Large intestine (tissue), 3 donors: ENCODE measurements around the gene TTC39C. TPM values are rescaled to one million over a fixed set of nuclear protein-coding genes. Genes with fewer than 3 reads are reported as not detected.
A peak's percentile ranks its signal among the peaks of the same experiment; 100 is the strongest.

Experiments used
- DNase-seq, 2 donors: peaks; one replicate each; pipeline versions ENCODE4 v3.0.0 to v3.0.0-alpha.2; 2013
- H3K27ac ChIP-seq: one replicate; pipeline ENCODE4 v1.5.1; 2013; ENCODE audit warnings: low read length
- H3K27me3 ChIP-seq: 2 replicates; pipeline ENCODE4 v1.6.1; 2013; ENCODE audit warnings: low read length; ENCODE audit not compliant: control insufficient read depth, insufficient read depth
- H3K36me3 ChIP-seq: 2 replicates; pipeline ENCODE4 v1.6.1; 2013; ENCODE audit warnings: low read length; ENCODE audit not compliant: control insufficient read depth, insufficient read depth
- H3K4me1 ChIP-seq: one replicate; pipeline ENCODE4 v1.6.1; 2013; ENCODE audit warnings: low read length; ENCODE audit not compliant: control insufficient read depth, insufficient read depth
- H3K4me3 ChIP-seq: one replicate; pipeline ENCODE4 v1.5.1; 2013; ENCODE audit warnings: low read length
- H3K9me3 ChIP-seq: one replicate; pipeline ENCODE4 v1.6.1; 2013; ENCODE audit warnings: mild to moderate bottlenecking, low read depth, low read length, moderate library complexity; ENCODE audit not compliant: control insufficient read depth
- WGBS: methylation state at CpG from one replicate; pipeline ENCODE4 v1.1.5; 2013; ENCODE audit warnings: low lambda C conversion rate; ENCODE audit not compliant: insufficient coverage; 5-methylcytosine and 5-hydroxymethylcytosine counted together
- polyA plus RNA-seq: library from polyadenylated mRNA; unstranded; fragments of 120-200 nt; gene quantifications from one replicate; pipeline ENCODE4 v1.2.1, GENCODE V29; 2013

The TTC39C gene
- polyA plus RNA-seq, 1 donor: 11.2 TPM

DNA sequence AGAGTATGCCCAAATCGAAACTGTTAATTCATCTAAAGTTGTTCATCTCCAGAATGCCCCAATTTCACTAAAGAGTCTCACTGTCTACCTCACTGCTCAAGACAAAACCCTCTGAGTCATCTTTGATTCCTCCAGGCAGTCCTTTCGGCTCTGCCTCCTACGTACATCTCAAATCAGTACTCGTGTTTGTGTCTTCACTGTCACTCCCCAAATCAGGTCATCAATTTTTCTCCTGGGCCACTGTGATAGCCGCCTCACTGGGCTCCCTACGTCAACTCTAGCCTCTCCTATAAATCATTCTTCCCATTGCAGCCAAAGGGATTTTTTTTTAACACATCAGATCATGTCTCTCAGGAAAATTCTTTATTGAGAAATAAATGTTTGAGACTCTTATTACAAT lies 42.1 kb upstream of the TTC39C start:
- H3K4me1 ChIP-seq: no peaks in the 10 kb centered on the region
- no peak overlapping the region for H3K27ac ChIP-seq
- no peaks in the 10 kb centered on the region for H3K9me3 ChIP-seq
- H3K36me3 ChIP-seq: no peaks in the 10 kb centered on the region
- no peak for DNase-seq
- whole genome bisulfite sequencing: 91% methylated on average over 4 of the region's 6 CpGs
- H3K27me3 ChIP-seq: no peaks in the 10 kb centered on the region
- H3K4me3 ChIP-seq: no peak overlapping the region

DNA sequence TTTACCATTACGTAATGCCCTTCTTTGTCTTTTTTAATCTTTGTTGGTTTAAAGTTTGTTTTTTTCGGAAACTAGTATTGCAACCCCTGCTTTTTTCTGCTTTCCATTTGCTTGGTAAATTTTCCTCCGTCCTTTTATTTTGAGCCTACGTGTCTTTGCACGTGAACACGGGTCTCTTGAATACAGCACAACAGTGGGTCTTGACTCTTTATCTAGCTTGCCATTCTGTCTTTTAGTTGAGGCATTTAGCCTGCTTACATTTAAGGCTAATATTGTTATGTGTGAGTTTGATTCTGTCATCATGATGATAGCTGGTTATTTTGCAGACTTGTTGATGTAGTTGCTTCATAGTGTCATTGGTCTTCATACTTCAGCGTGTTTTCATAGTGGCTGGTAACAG lies 37.5 kb upstream of the TTC39C start:
- Histone ChIP-seq H3K27me3 (no peaks in the 10 kb centered on the region), H3K4me3 (no peak overlapping the region), H3K9me3 (no peaks in the 10 kb centered on the region), H3K36me3 (no peaks in the 10 kb centered on the region), H3K4me1 (no peaks in the 10 kb centered on the region), H3K27ac (no peak overlapping the region)
- WGBS: 100% methylated on average over 4 of the region's 7 CpGs
- no peak for DNase-seq

- DNase-seq: no peak
- H3K4me3 ChIP-seq: no peak overlapping the region
- no peak overlapping the region for H3K27ac ChIP-seq
- no peaks in the 10 kb centered on the region for H3K27me3 ChIP-seq
- no peaks in the 10 kb centered on the region for H3K4me1 ChIP-seq
- 67% methylated on average over 1 of the region's 1 CpG for WGBS
- H3K9me3 ChIP-seq: no peaks in the 10 kb centered on the region
- no peaks in the 10 kb centered on the region for H3K36me3 ChIP-seq
These were observed 36.7 kb upstream of the TTC39C start for GRCh38 chr18:23977719-23978483.

GRCh38 chr18:23981369-23981980 lies 33.1 kb upstream of the TTC39C start:
- Histone ChIP-seq H3K36me3 (no peaks in the 10 kb centered on the region), H3K4me3 (no peak overlapping the region), H3K27ac (no peak overlapping the region), H3K4me1 (no peaks in the 10 kb centered on the region), H3K9me3 (no peaks in the 10 kb centered on the region), H3K27me3 (no peaks in the 10 kb centered on the region)
- DNase-seq: no peak
- WGBS: no CpG with 5 or more reads among the region's 8 CpGs

- no peaks in the 10 kb centered on the region for H3K9me3 ChIP-seq
- peak overlapping the region; percentile 16 for H3K27ac ChIP-seq
- H3K4me3 ChIP-seq: no peak overlapping the region
- no peaks in the 10 kb centered on the region for H3K4me1 ChIP-seq
- H3K36me3 ChIP-seq: no peaks in the 10 kb centered on the region
- H3K27me3 ChIP-seq: no peaks in the 10 kb centered on the region
- WGBS: 33% methylated on average over 1 of the region's 17 CpGs
- peak; percentile 30 to 53 for DNase-seq
These were observed 32.1 kb upstream of the TTC39C start for GRCh38 chr18:23982155-23983079.

DNA sequence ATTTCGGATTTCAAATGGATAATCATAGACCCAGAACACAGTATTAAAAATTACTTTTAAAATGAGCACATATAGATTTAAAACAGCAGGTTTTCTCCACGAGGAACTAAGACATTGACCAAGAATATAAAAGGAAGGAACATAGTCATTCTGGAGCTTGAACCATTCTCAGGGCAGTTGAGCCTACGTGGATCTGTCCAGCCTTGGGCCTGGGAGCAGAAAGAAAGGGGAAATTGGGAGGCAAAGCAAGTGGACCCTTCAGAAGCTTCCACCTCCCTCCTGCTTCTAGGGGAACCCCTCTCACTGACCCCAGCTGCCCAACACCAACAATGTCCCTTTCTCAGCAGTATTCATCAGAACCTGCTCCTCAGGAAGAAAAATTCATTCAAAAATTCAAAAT lies 31.4 kb upstream of the TTC39C start:
- Histone ChIP-seq H3K4me1 (no peaks in the 10 kb centered on the region), H3K9me3 (no peaks in the 10 kb centered on the region), H3K27ac (no peak overlapping the region), H3K36me3 (no peaks in the 10 kb centered on the region), H3K4me3 (no peak overlapping the region), H3K27me3 (no peaks in the 10 kb centered on the region)
- DNase-seq: no peak
- WGBS: 100% methylated on average over 1 of the region's 3 CpGs

DNA sequence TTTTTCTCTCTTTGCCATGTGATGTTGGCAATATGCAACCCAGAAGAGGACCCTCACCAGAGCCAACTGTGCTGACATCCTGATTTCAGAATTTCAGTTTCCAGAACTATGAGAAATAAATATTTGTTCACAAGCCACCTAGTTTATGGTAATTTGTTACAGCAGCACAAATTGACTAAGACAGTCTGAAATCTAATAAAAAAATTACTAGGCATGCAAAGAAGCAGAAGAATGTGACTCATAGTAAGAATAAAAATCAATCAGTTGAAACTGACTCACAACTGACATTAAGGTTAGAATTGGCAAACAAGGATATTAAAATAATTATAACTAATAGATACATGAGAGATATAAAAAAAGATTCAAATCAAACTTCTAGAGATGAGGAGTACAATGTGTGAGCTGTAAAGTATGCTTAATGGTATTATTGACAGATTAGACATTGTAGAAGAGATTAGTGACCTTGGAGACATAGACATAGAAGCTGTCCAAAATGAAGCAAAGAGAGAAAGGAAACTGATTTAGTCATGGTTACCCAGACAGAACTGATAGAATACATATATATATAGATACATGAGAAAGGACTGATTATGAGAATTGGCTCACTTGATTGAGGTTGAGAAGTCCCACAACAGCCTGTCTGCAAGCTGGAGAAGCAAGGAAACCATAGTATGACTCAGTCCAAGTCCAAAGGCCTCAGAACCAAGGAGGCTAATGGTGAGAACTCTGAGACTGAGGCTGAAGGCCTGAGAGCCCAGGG lies 27.8 kb upstream of the TTC39C start:
- Histone ChIP-seq H3K4me3 (no peak overlapping the region), H3K4me1 (no peaks in the 10 kb centered on the region), H3K36me3 (no peaks in the 10 kb centered on the region), H3K27me3 (no peaks in the 10 kb centered on the region), H3K27ac (no peak overlapping the region), H3K9me3 (no peaks in the 10 kb centered on the region)
- DNase-seq: no peak

- Histone ChIP-seq H3K36me3 (no peaks in the 10 kb centered on the region), H3K4me3 (no peak overlapping the region), H3K27me3 (no peaks in the 10 kb centered on the region), H3K4me1 (no peaks in the 10 kb centered on the region), H3K27ac (no peak overlapping the region), H3K9me3 (no peaks in the 10 kb centered on the region)
- no peak for DNase-seq
- WGBS: 92% methylated on average over 3 of the region's 6 CpGs
These were observed 23.8 kb upstream of the TTC39C start for GRCh38 chr18:23990474-23991410.

- DNase-seq: no peak
- no peaks in the 10 kb centered on the region for H3K9me3 ChIP-seq
- 17% methylated on average over 1 of the region's 7 CpGs for WGBS
- no peak overlapping the region for H3K4me3 ChIP-seq
- no peak overlapping the region for H3K27ac ChIP-seq
- no peaks in the 10 kb centered on the region for H3K36me3 ChIP-seq
- no peaks in the 10 kb centered on the region for H3K4me1 ChIP-seq
- H3K27me3 ChIP-seq: no peaks in the 10 kb centered on the region
These were observed 22.2 kb upstream of the TTC39C start for GRCh38 chr18:23992089-23992940.
